Stimulated activated CD8-positive, alpha-beta memory T cell treated with anti-CD3 and anti-CD28 coated beads, Interleukin-15, amount 100 ng/mL, for 4 hours (primary cell): Measurements from ENCODE around the gene MRPS34.

ENCODE experiments used
- DNase-seq, 2 donors: peaks; one replicate each; pipeline ENCODE4 v3.0.0-alpha.2; 2020; ENCODE audit warnings: low read depth in 2 of 2

Gene MRPS34

GRCh38 chr16:1781758-1782407 lies 8.9 kb upstream of the MRPS34 start:
- no peak for DNase-seq

GRCh38 chr16:1781254-1781653 lies 8.3 kb upstream of the MRPS34 start:
- DNase-seq: no peak

DNA sequence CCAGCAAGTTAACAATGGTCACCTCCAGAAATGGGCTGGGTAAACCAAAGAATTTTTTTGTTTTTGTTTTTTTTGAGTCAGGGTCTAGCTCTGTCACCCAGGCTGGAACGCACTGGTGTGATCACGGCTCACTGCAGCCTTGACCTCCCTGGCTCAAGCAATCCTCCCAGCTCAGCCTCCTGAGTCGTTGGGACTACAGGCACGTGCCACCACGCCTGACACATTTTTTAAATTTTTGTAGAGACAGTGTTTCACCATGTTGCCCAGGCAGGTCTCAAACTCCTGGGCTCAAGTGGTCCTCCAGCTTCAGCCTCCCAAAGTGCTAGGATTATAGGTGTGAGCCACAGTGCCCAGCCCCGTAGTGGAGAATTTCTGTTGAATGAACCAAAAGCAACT lies 7.7 kb upstream of the MRPS34 start:
- DNase-seq: no peak

DNA sequence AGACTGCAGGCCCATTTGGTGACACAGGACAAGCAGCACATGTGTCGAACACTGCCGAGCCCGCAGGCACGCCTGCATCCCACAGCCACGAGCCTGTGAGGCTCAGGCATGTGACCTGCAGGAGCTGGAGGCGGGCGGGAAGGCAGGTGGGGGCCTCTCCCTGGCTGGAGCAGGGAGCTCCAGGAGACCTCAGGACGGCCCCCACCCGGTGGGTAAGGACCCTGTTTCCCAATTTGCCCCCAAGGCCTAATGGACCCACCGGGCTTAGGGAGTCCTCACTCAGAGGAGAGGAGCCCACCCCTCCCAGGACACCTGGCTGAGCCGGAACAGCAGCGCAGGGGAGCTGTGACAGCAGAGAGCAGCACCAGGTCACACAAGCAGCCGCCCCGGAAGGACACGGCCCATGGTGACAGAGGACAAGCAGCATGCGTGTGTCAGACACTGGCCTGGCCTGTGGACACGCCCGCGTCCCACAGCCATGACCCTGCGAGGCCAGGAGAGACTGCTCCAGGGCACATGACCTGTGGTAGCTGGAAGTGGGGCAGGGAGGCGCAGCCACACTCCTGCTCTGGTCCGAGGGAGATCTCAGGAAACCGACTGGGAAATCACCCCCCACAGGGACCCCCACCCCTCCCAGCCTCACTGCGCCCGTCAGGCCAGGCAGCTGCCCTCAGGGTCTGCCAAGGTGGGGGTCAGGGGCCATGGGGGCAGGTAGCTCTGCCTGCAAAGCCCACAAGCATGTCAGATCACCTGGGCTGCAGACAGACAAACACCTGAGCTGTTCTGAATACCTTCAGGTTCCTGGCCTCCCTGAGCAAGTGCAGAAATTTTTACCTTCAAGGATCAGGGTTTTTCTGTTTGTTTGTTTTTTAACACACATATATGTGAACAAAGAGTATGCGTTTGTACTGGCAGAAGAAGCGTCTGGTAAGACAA lies 7.1 kb upstream of the MRPS34 start:
- DNase-seq: no peak

- no peak for DNase-seq
Measured at GRCh38 chr16:1779234-1779701, 6.3 kb upstream of the MRPS34 start.

DNA sequence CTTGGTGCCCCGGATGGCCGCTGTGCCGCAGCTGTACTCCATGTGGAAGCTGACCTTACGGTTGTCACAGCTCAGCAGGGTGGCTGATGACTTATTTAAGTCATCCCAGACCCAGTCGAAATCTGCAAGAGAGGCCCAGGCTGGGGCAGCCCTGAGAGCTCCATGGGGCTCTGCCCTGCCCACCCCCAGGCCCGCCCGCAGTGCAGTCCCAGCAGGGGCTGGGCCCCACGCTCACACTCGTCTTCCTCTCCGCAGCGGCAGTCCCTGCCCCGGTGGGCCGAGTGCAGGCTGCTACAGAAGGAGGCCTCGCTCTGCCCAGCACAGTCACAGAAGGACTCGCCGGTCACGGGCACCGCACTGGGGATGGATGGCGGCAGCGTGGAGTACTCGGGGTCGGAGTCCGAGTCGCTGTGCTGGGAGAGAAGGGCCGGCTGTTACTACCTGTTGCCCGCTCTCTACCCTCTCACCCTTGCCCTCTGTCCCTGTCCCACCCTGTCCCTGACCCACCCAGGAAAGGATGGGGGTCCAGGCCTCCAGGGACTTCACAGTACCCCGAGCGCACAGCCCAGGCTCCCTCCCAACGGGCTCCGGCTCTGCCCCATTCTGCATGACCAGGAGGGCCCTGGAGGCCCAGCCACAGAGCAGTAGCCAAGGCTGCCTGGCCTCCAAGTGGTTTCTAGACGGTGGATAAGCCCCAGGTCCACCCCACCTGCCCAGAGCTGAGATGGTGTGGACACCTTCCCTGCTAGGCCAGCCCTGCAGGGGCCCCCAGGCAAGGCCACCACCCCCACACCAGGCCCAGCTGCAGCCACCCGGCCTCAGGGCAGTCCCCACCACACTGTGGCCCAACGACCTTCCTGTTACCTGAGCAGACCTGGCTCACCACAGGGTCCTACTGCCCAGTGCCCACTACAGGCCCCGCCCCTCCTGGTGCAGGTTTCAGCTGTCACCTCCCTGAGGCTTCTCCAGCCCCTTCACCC lies 5.6 kb upstream of the MRPS34 start:
- DNase-seq: no peak

DNA sequence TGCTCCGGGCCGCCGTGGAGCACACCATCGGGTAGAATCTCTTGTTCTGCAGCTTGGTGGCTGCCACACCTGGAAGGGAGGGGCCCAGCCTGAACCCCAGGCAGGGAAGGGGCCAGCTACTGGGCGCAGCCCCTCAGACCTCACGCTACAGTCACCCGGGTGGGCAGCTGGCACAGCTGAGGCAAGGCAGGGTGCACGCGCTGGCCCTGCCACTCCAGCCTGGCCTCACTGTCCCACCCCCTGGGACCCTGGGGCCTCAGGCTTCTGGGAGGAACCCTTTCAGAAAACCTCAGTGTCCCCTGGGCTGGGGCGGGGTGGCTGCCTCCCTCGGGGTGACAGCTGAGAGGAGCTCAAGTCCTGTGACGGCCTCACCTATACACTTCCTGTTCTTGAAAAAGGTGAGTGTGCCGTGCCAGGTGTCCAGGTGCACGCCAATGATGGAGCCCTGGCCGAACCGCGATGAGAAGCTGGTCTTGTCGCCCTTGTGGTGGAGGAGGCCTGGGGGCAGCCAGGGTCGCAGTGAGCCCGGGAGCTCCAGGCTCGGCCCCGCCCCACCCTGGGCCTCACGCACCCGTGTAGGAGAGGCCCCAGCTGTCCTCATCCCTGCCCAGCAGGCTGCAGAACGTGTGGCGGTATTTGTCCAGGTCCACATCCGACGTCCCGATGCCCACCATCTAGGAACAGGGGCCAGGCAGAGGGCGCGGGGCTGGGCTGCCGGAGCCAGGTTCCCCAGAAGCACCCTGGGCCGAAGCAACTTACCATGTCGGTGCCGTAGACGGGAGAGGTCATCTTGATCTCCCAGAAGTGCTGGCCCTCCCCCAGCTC lies 4.7 kb upstream of the MRPS34 start:
- DNase-seq: no peak

DNA sequence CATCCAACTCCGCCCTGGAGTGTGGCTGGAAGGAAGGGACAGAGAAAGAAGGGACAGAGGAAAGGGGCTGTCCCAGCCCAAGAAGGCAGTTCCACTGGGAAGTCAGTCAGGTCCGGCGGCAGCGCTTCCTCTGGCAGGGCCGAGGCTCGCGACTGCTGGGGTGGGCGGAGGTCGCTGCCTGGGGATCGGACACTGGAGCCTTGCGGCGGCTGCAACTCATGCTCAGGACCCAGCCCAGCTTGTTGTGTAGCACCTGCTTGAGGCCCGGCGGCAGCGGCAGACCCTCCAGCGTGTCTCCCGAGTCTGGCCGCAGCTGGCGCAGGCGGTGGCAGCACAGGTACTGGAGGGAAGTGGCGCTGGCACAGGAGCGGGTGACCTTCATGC lies 4.0 kb upstream of the MRPS34 start:
- DNase-seq: no peak

- no peak for DNase-seq
Measured at GRCh38 chr16:1776672-1776955, 3.7 kb upstream of the MRPS34 start.

DNA sequence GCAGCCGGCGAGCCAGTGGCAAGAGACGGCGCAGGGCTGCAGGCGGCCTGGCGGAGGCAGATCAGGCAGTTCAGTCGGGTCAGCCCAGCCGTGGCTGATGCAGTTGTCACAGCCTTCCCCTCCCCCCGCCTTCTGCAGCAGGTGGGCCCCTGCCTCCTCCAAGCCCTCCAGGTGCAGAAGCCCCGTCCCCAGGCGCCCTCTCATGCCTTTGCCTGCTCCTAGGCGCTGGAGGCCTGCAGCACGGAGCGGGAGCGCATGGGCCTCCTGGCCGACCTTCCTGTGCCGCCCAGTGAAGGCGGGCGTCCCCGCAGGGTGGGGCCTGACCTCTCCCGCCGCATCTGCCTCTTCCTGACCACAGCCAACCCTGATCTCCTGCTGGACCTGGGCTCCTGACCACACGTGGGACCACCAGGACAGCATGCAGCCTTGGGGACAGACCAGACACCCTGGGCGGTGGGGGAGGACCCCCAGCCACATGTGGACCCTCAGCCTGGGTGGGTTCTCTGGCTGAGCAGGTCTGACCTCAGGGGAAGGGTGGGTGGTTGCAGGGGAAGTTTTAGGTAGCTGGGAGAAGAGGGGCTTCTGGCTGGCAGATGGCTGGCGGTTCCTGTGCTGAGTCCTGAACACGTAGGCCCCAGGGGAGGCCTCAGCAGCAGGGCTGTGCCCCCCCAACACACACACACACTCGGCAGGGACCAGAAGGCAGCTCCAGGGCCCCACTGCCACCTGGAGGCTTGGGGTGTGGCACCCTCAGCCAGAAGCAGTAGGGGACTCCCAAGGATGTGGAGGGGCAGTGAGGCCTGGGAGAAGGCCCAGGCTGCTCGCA lies 3.1 kb upstream of the MRPS34 start:
- DNase-seq: no peak

DNA sequence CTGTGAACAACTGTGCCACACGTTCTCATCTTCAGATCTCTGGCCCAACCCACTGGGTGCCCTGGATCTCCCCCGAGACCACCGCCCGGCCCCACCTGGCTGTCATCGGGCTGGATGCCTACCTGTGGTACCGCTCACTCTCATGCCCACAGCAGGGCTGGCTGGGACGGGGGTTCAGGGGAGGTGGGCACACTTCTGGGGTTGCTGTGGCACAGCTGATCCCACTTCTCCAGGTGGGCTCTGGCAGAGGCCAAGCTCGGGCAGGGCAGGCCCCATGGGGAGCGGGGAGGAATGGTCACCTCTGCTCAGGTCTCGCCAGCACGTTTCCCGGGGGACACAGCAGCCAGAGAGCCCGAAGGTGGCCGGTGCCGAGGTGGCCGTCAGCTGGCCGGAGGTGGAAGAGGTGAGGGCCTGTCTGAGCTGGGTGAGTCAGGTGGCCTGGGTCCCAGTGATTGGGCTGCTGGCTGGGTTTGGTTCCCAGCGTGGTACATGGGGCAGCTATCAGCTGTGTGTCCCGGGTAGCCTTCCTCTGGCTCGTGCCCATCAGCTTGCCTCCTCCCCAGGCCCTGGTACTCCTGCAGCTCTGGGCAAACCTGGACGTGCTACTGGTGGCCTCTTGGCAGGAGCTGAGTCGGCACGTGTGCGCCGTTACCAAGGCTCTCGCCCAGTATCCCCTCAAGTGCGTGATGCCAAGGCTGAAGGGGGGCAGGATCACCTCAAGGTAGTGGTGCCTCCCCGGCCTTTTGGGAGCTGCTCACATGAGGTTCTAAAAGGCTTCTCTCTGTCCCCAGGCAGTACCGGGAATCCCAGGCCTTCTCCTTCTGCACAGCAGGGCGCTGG lies 2.3 kb upstream of the MRPS34 start:
- no peak for DNase-seq

- no peak for DNase-seq
Measured at GRCh38 chr16:1774448-1774780, 1.5 kb upstream of the MRPS34 start.

- DNase-seq: no peak
Measured at GRCh38 chr16:1773703-1774447, 941 bp upstream of the MRPS34 start.

DNA sequence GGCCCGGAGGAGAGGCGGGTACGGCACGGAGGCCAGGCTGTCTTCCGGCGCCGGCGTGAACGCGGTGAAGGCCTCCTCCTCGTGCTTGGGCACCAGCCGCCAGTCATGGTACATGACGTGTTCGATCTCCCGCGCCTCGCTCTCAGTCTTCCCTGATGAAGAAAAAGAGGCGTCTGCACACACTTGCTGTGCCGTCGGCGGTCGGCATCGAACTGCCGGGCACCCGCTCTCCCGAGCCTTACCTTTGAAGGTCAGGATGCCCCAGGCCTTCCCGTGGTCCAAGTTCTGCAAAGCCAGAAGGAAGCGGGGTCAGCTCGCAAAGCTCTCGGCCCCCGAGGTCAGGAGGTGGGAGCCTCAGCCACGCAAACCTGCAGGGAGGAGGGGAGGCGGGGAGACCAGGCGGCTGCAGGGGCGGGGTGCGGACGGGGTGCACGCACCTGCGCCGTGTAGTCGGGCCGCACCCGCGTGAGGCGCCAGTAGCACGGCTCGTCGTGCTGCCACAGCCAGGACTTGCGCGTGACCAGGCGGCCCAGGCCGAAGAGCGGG lies 499 bp downstream of the MRPS34 start, which contains the start of gene EME2:
Gene EME2 (plus strand): TSS at position 449 of the 546 bp plus-strand sequence. CDS start 418 bp downstream, outside the sequence.
- peak in 1 of 2 donors; percentile 21 for DNase-seq

GRCh38 chr16:1771864-1772361 lies 1.0 kb downstream of the MRPS34 start:
- no peak for DNase-seq

DNA sequence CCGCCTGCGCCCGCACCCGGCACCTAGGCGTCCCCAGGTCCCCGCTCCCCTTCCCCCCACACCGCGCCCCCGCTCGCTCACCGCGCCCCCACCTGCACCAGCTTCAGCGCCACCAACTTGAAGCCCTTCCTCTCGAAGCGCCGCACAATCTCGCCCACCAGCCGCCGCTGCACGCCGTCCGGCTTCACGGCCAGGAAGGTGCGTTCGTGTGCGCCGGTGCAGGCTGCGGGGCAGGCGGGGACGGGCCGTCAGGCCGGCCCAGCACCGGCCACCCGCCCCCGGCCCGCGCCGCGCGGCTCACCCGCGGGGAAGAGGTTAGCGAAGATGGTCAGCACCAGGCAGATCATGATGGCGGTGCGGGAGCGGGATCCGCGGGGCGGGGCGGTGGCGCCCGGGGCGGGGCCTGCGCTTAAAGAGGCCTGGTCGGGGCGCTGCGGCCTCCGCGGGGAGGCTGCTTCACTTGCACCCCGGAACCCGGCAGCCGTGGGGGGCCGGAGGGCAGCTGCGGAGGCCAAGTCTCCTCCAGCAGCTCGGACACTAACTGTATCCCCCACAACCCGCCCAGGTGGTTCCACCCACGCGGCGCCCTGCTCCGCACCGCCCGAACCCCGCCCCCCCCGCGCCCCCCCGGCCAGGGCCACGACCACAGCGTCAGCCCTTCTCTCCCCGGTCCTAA lies 1.6 kb downstream of the MRPS34 start, which contains the start of gene NME3:
Gene NME3 (minus strand): TSS at position 356 of the 676 bp plus-strand sequence. CDS start 9 bp downstream, at position 347.
- peak; percentile 39 to 54 for DNase-seq
